ENCODE data around the gene FLNB. TPM values are rescaled to one million over a fixed set of nuclear protein-coding genes. Genes with fewer than 3 reads are reported as not detected.

Gene FLNB
- total RNA-seq, 4 donors from 2014 or later: 61.9 to 114 (median 89.9) TPM

- Histone ChIP-seq H3K9me3 (no peaks in the 10 kb centered on the region), H3K27ac (replicated peaks in 1 of 4) (peak overlapping the region; percentile 20 to 86 (median 76)), H3K27me3 (no peaks in the 10 kb centered on the region), H3K4me1 (peaks cover 18 to 73% (median 57%) of the 10 kb centered on the region in 4 donors), H3K4me3 (no peak overlapping the region), H3K36me3 (peaks cover 4 to 32% (median 24%) of the 10 kb centered on the region in 4 donors)
- TF ChIP-seq POLR2A (IDR thresholded peaks at IDR 0.05; ENCODE audit: low read depth): no peak
- no peak for TF ChIP-seq CTCF (IDR thresholded peaks at IDR 0.05)
- TF ChIP-seq EP300 (IDR thresholded peaks at IDR 0.05): no peak
- no peak for TF ChIP-seq POLR2AphosphoS5 (IDR thresholded peaks at IDR 0.05)
- 71% methylated on average over 2 of the region's 2 CpGs for WGBS
- intact Hi-C loops (cut with DNase I): no loop called here
- no peak for DNase-seq (ENCODE audit: extremely low spot score)
Measured at GRCh38 chr3:58074997-58075396, 66.8 kb downstream of the FLNB start.

- peaks cover 4 to 43% (median 30%) of the 10 kb centered on the region in 4 donors for H3K36me3 ChIP-seq
- intact Hi-C loops (cut with DNase I): no loop called here
- no peaks in the 10 kb centered on the region for H3K27me3 ChIP-seq
- peak overlapping the region; percentile 36 to 86 (median 40) for H3K27ac ChIP-seq (replicated peaks in 1 of 4)
- TF ChIP-seq POLR2AphosphoS5 (IDR thresholded peaks at IDR 0.05): no peak
- peaks cover 19 to 57% (median 49%) of the 10 kb centered on the region in 4 donors for H3K4me1 ChIP-seq
- no peaks in the 10 kb centered on the region for H3K9me3 ChIP-seq
- no peak overlapping the region for H3K4me3 ChIP-seq
- no peak for DNase-seq (ENCODE audit: extremely low spot score)
Measured at GRCh38 chr3:58077596-58078285, 69.5 kb downstream of the FLNB start.

- intact Hi-C loops (cut with DNase I): no loop called here
- TF ChIP-seq POLR2A (IDR thresholded peaks at IDR 0.05; ENCODE audit: low read depth) (no peak), CTCF (IDR thresholded peaks at IDR 0.05) (no peak), POLR2AphosphoS5 (IDR thresholded peaks at IDR 0.05) (no peak), EP300 (IDR thresholded peaks at IDR 0.05) (no peak)
- DNase-seq (ENCODE audit: extremely low spot score): no peak
- H3K4me1 ChIP-seq: peaks cover 16 to 52% (median 48%) of the 10 kb centered on the region in 4 donors
- H3K27me3 ChIP-seq: no peaks in the 10 kb centered on the region
- H3K4me3 ChIP-seq: no peak overlapping the region
- 88% methylated on average over 4 of the region's 4 CpGs for WGBS
- peaks cover 4 to 43% (median 30%) of the 10 kb centered on the region in 4 donors for H3K36me3 ChIP-seq
- H3K27ac ChIP-seq (replicated peaks in 1 of 4): peak overlapping the region; percentile 36 to 86 (median 40)
- H3K9me3 ChIP-seq: no peaks in the 10 kb centered on the region
Measured at GRCh38 chr3:58078610-58079009, 70.4 kb downstream of the FLNB start.

GRCh38 chr3:58079773-58080172 lies 71.6 kb downstream of the FLNB start:
- Histone ChIP-seq H3K27me3 (no peaks in the 10 kb centered on the region), H3K36me3 (peaks cover 4 to 43% (median 30%) of the 10 kb centered on the region in 4 donors), H3K9me3 (no peaks in the 10 kb centered on the region), H3K4me3 (no peak overlapping the region), H3K4me1 (peaks cover 7 to 52% (median 46%) of the 10 kb centered on the region in 4 donors), H3K27ac (replicated peaks in 1 of 4) (peak overlapping the region in 2 of 4 donors; percentile 26 to 40)
- no peak for DNase-seq (ENCODE audit: extremely low spot score)
- TF ChIP-seq CTCF (IDR thresholded peaks at IDR 0.05): no peak
- TF ChIP-seq POLR2AphosphoS5 (IDR thresholded peaks at IDR 0.05): no peak
- no peak for TF ChIP-seq EP300 (IDR thresholded peaks at IDR 0.05)
- no peak for TF ChIP-seq POLR2A (IDR thresholded peaks at IDR 0.05; ENCODE audit: low read depth)
- WGBS: 89% methylated on average over 9 of the region's 9 CpGs
- intact Hi-C loops (cut with DNase I): no loop called here

GRCh38 chr3:58082047-58082446 lies 73.8 kb downstream of the FLNB start:
- TF ChIP-seq POLR2AphosphoS5 (IDR thresholded peaks at IDR 0.05) (peak in 1 of 2 donors; percentile 64), CTCF (IDR thresholded peaks at IDR 0.05) (no peak)
- WGBS: 26% methylated on average over 7 of the region's 7 CpGs

More at GRCh38 chr3:58082047-58082446, 73.8 kb downstream of the FLNB start:
- DNase-seq (ENCODE audit: extremely low spot score): no peak
- peaks cover 4 to 42% (median 29%) of the 10 kb centered on the region in 4 donors for H3K36me3 ChIP-seq
- H3K4me3 ChIP-seq: no peak overlapping the region
- no peaks in the 10 kb centered on the region for H3K27me3 ChIP-seq
- intact Hi-C loops (cut with DNase I): no loop called here
- peaks cover 7 to 58% (median 54%) of the 10 kb centered on the region in 4 donors for H3K4me1 ChIP-seq
- peak overlapping the region; percentile 18 to 70 (median 54) for H3K27ac ChIP-seq (replicated peaks in 1 of 4)
- H3K9me3 ChIP-seq: no peaks in the 10 kb centered on the region

Measured in esophagus muscularis mucosa (tissue), 4 donors.